Keratinocyte (primary cell): Measurements from ENCODE around the gene CD63. TPM values are rescaled to one million over a fixed set of nuclear protein-coding genes. Genes with fewer than 3 reads are reported as not detected.

Experiments
- DNase-seq: peaks from one replicate; pipeline ENCODE4 v3.0.0-alpha.2; 2011; ENCODE audit warnings: low read depth, missing footprints, low spot score
- FAIRE-seq: peaks from 2 replicates; lab custom pipeline; 2011; peaks lifted over from hg19 to GRCh38; lab: Jason Lieb, UNC
- H2AFZ ChIP-seq: 2 replicates; pipeline ENCODE4 v1.6.0; 2012; ENCODE audit warnings: low read length, control low read depth, inconsistent platforms; ENCODE audit not compliant: control insufficient read depth
- H3K27ac ChIP-seq: 2 replicates; pipeline ENCODE4 v1.5.1; 2011; ENCODE audit warnings: low read length; ENCODE audit not compliant: control insufficient read depth, insufficient read depth
- H3K27me3 ChIP-seq: 3 replicates; pipeline ENCODE4 v1.6.0; 2011; ENCODE audit warnings: low read length; ENCODE audit not compliant: control insufficient read depth, insufficient read depth; ENCODE audit errors: extremely low read depth
- H3K36me3 ChIP-seq, 2 experiments: 2 replicates in 1 of 2; 3 replicates in 1 of 2; pipeline ENCODE4 v1.5.1; 2011; ENCODE audit warnings: low read length in 2 of 2, mild to moderate bottlenecking in 1 of 2; ENCODE audit not compliant: control insufficient read depth in 2 of 2, insufficient read depth in 2 of 2; ENCODE audit errors: extremely low read depth in 1 of 2
- H3K4me1 ChIP-seq: 3 replicates; pipeline ENCODE4 v1.5.1; 2011; ENCODE audit warnings: low read length; ENCODE audit not compliant: control insufficient read depth, insufficient read depth; ENCODE audit errors: extremely low read depth
- H3K4me2 ChIP-seq: 3 replicates; pipeline ENCODE4 v1.6.0; 2011; ENCODE audit warnings: low read depth, low read length; ENCODE audit not compliant: control insufficient read depth, insufficient read depth; ENCODE audit errors: extremely low read depth
- H3K4me3 ChIP-seq, 3 experiments: fragments of 200-600 bp in 1 of 3; sonication (generic) in 1 of 3; 2 replicates in 2 of 3; 3 replicates in 1 of 3; pipeline ENCODE4 v1.5.1; 2011 to 2016; ENCODE audit warnings: low read length in 3 of 3, mild to moderate bottlenecking in 3 of 3, control low read depth in 2 of 3, inconsistent platforms in 1 of 3, low read depth in 1 of 3, mixed read lengths in 1 of 3, mixed run types in 1 of 3, moderate library complexity in 1 of 3; ENCODE audit not compliant: control insufficient read depth in 2 of 3, insufficient read depth in 2 of 3; ENCODE audit errors: extremely low read depth in 1 of 3
- H3K79me2 ChIP-seq: 2 replicates; pipeline ENCODE4 v1.6.0; 2012; ENCODE audit warnings: low read length; ENCODE audit not compliant: control insufficient read depth, insufficient read depth
- H3K9ac ChIP-seq: 3 replicates; pipeline ENCODE4 v1.6.0; 2011; ENCODE audit warnings: low read length; ENCODE audit not compliant: control insufficient read depth, insufficient read depth; ENCODE audit errors: extremely low read depth
- H3K9me1 ChIP-seq: 3 replicates; pipeline ENCODE4 v1.6.0; 2011; ENCODE audit warnings: low read length; ENCODE audit not compliant: control insufficient read depth, insufficient read depth; ENCODE audit errors: extremely low read depth
- H3K9me3 ChIP-seq: 2 replicates; pipeline ENCODE4 v1.5.1; 2012; ENCODE audit warnings: low read depth, low read length; ENCODE audit not compliant: control insufficient read depth
- H4K20me1 ChIP-seq: 3 replicates; pipeline ENCODE4 v1.6.0; 2011; ENCODE audit warnings: low read length; ENCODE audit not compliant: control insufficient read depth, insufficient read depth; ENCODE audit errors: extremely low read depth
- CTCF ChIP-seq, 3 experiments: IDR thresholded peaks in 1 of 3; conservative IDR thresholded peaks in 1 of 3; optimal IDR thresholded peaks in 1 of 3; 2 replicates in 2 of 3; 3 replicates in 1 of 3; pipeline versions ENCODE3 to v1.5.1; 2011; ENCODE audit warnings: low read length in 3 of 3, mild to moderate bottlenecking in 3 of 3, moderate library complexity in 2 of 3, control low read depth in 1 of 3, inconsistent platforms in 1 of 3; ENCODE audit not compliant: insufficient read depth in 2 of 3; ENCODE audit errors: extremely low read depth in 1 of 3
- EZH2 ChIP-seq: IDR thresholded peaks from one replicate; pipeline ENCODE4 v1.6.1; 2012; ENCODE audit warnings: inconsistent platforms, mild to moderate bottlenecking, low read length, moderate library complexity
- dilution Hi-C: fragments of 300-500 bp; cut with MboI; formaldehyde crosslinking; loops from one replicate; pipeline ENCODE4 v1.7.0; 2020; ENCODE audit warnings: low sequenced_read_pairs; ENCODE audit not compliant: extremely low pct_ligation_motif_present
- polyA plus RNA-seq, 5 experiments: library from polyadenylated mRNA; depleted of rRNA in 3 of 5; stranded (reverse) in 3 of 5; stranded (forward) in 1 of 5; unstranded in 1 of 5; fragments of >200 nt; gene quantifications; 1 replicate in 1 of 5; 2 replicates in 3 of 5; 3 replicates in 1 of 5; pipeline versions ENCODE4 v1.2.1 to v1.2.3, GENCODE V29; 2011 to 2012; ENCODE audit warnings: missing spikeins in 2 of 5, low read depth in 1 of 5, low replicate concordance in 1 of 5

The CD63 gene
- polyA plus RNA-seq, 1 donor (not counting 4 experiments of a cell fraction or from before 2014, with no cell fraction given), result 749 TPM

- FAIRE-seq (no peak), DNase-seq (no peak)
- H3K4me2 ChIP-seq, result no peak overlapping the region
- no peak overlapping the region for H3K9ac ChIP-seq
- no peaks in the 10 kb centered on the region for H3K36me3 ChIP-seq
- H3K4me1 ChIP-seq, result no peaks in the 10 kb centered on the region
- no peaks in the 10 kb centered on the region for H4K20me1 ChIP-seq
- no peak overlapping the region for H3K27ac ChIP-seq
- peaks cover 12% of the 10 kb centered on the region for H3K27me3 ChIP-seq
- H3K9me1 ChIP-seq, result no peaks in the 10 kb centered on the region
- dilution Hi-C loops, result no loop called here
- no peaks in the 10 kb centered on the region for H3K79me2 ChIP-seq
- TF ChIP-seq EZH2, result no peak
- no peak for TF ChIP-seq CTCF (optimal IDR thresholded peaks at IDR 0.05 in 1 of 3, IDR thresholded peaks at IDR 0.05 in 1 of 3, conservative IDR thresholded peaks at IDR 0.05 in 1 of 3; ENCODE audit: extremely low read depth in 1 of 3, insufficient read depth in 2 of 3, low read length in 3 of 3)
- no peaks in the 10 kb centered on the region for H3K9me3 ChIP-seq
- no peak overlapping the region for H2AFZ ChIP-seq
- H3K4me3 ChIP-seq, result no peak overlapping the region
These were observed 46.6 kb downstream of the CD63 start for GRCh38 chr12:55682087-55682796.

- no peak overlapping the region for H2AFZ ChIP-seq
- no peak overlapping the region for H3K27ac ChIP-seq
- no peaks in the 10 kb centered on the region for H4K20me1 ChIP-seq
- dilution Hi-C loops, result no loop called here
- H3K9me3 ChIP-seq, result no peaks in the 10 kb centered on the region
- H3K27me3 ChIP-seq, result peaks cover 12% of the 10 kb centered on the region
- TF ChIP-seq EZH2 (no peak), CTCF (optimal IDR thresholded peaks at IDR 0.05 in 1 of 3, IDR thresholded peaks at IDR 0.05 in 1 of 3, conservative IDR thresholded peaks at IDR 0.05 in 1 of 3; ENCODE audit: extremely low read depth in 1 of 3, insufficient read depth in 2 of 3, low read length in 3 of 3) (peak; percentile 11 to 68 (median 33))
- H3K4me2 ChIP-seq, result no peak overlapping the region
- no peaks in the 10 kb centered on the region for H3K4me1 ChIP-seq
- H3K4me3 ChIP-seq, result no peak overlapping the region
- DNase-seq (no peak), FAIRE-seq (no peak)
- H3K36me3 ChIP-seq, result no peaks in the 10 kb centered on the region
- H3K9me1 ChIP-seq, result no peaks in the 10 kb centered on the region
- H3K79me2 ChIP-seq, result no peaks in the 10 kb centered on the region
- no peak overlapping the region for H3K9ac ChIP-seq
These were observed 47.4 kb downstream of the CD63 start for GRCh38 chr12:55681142-55682077.
